Endothelial cell of umbilical vein (primary cell): Measurements from ENCODE around the gene TMEM62.

Experiments
- CTCF ChIP-seq, 2 donors: IDR thresholded peaks; 1 replicate in 1 of 2; 2 replicates in 1 of 2; pipeline ENCODE4 v1.5.1; 2011; ENCODE audit warnings: low read length in 2 of 2, mild to moderate bottlenecking in 2 of 2, moderate library complexity in 2 of 2, control low read depth in 1 of 2, inconsistent platforms in 1 of 2, low read depth in 1 of 2; ENCODE audit not compliant: insufficient read depth in 1 of 2; ENCODE audit errors: extremely low read depth in 1 of 2
- EZH2 ChIP-seq: IDR thresholded peaks from 2 replicates; pipeline ENCODE4 v1.6.1; 2012; ENCODE audit warnings: borderline replicate concordance, low read depth, mild to moderate bottlenecking, moderate library complexity, low read length, inconsistent platforms; ENCODE audit not compliant: severe bottlenecking

- TF ChIP-seq CTCF (IDR thresholded peaks at IDR 0.05; ENCODE audit: extremely low read depth in 1 of 2, insufficient read depth in 1 of 2, low read depth in 1 of 2, low read length in 2 of 2): no peak
- TF ChIP-seq EZH2: no peak
These were observed 456 bp upstream of the TMEM62 start for GRCh38 chr15:43132830-43133429.
